NCI-H2171 (cell line): Measurements from ENCODE around the gene ACOT12.
"Not testable (repeated sequence)": the region's sequence is repeated elsewhere in the genome, so short reads cannot be mapped to it uniquely, and the experiment has no call there.

Experiments
- DNase-seq: peaks from one replicate; lab custom pipeline; 2025; lab: John Stamatoyannopoulos, UW

Gene ACOT12

DNA sequence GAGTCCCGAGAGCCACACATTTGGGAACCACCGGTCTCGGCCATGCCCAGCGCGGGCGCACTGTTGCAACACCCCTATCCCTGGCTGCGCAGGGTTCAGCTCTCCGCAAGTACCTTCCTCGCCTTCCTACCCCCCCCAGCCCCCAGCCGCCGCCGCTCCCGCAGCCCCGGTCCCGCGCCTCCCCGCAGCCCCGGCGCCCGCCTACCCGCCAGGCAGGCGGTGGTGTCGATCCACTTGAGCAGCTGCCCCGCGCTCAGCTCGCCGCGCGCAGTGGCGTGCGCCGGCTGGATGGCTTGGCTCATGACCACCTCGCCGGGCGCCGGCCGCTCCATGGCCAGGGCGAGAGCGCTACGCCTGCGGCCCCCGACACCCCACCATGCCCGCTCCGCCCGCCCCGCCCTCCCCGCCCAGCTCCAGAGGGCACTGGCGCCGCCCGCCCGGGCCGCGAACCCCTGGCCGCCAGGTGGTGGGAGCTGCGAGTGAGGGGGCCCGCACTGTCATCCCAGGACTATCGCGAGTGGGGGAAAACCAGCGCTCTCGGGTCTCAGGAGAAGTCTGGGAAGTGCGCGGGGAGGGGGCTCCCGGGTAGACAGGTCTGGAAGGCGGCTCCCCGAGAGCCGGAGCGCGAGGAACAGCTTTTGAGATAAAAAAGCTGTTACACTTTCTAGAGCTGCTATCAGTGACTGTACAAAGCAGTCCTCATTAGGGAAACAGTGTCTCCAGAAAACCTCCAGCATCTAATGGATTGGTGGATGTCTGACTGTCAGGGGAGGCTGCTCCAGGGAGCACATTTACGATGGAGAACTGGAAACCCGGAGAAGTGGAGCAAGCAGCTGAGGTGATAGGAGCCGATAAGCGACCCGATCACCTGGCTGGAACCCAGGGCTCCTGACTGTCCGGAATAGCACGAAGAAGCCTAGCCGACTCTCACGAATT is at the start of gene ACOT12:
ACOT12 (minus strand) TSS at position 352 of the 936 bp plus-strand sequence; CDS start at position 332, 20 bp downstream.
- DNase-seq = no peak

DNA sequence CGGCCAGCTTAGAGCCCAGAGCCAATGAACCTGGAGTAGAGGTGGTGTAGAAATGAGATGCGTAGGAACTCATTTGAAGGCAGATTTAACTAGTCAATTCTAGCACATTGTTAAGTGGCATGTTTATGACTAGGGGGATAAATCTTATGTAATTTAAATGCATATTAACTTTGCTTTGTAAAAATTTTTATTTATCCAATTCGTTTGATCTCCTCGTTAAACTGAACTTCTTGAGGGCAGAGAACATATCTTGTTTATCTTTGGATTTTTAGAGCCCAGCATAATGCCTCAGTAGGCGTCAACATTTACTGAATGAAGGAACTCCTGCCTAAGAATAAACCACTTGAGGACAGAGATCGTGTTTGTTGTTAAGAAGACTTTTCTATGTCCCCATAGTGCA is 41.1 kb upstream of the ACOT12 start:
- DNase-seq = no peak

DNA sequence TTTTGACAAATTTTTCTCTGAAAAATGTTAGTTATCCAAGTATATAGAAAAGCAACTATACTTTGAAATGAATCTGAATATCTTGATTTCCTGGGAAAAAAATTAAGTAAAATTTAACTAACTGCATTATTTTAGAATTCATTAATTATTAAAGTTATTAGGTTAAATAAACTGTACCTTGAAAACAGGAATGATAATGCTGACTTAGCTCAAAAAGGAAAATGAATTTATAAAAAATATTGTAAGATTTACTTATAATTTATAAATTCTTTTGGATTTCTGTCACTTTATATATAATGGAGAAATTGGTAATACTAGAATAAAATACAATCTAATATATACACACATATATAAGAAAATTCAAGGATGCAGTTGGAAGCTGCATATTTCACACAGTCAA is 36.1 kb upstream of the ACOT12 start:
- DNase-seq = no peak

DNA sequence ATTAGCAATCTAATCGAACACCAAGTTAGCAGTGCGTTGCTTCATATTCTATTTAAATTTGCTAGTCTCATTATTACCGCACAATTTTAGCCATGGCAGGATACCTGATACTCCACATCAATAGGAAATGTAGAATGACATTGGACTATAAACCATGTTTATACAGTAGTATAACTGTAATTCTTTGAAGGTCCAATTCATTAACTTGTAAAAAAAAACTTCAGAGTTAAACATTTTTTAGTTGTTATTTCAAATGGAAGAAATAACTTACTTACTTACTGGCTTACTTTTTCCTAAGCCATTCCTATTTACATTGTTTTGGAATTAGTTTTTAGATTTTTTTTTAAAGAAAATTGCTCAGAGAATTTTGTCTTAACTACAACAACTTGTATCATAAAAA is 35.4 kb upstream of the ACOT12 start:
- no peak for DNase-seq

DNA sequence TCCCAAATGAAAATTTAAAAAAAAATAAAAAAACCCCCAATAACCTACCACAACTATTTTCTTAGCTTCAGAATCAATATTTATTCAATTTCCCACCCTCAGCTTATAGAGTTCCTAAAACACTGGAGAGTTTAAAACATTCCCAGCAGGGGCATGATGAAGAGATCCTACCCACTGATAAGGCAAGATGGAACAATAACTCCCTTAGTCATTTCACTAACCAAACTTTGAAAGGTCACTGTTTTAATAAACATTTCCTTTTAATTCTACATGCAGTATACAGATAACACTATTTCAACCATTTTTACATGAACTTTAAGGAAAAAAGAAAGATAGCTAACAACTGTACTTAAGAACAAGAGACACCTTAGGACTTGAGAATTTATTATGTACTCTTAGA is 34.9 kb upstream of the ACOT12 start:
- DNase-seq = no peak

DNA sequence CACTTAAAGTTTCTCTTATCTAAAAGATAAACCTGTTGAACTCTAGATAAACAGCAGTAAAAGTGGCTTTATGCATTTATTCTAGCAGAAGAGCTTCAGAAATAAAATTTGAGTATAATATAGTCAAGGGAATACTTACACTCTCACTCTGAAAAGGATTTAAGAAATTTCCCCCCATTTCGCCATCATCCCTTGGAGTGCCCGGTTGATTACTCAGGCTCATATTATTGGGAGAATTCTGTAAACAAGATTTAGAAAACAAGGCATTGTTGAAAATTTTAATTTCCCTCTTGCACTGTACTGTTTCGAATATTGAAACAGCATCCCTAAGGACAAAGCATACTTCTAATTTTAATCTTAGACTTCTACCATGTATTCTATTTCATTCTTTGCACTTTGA is 34.5 kb upstream of the ACOT12 start:
- no peak for DNase-seq

DNA sequence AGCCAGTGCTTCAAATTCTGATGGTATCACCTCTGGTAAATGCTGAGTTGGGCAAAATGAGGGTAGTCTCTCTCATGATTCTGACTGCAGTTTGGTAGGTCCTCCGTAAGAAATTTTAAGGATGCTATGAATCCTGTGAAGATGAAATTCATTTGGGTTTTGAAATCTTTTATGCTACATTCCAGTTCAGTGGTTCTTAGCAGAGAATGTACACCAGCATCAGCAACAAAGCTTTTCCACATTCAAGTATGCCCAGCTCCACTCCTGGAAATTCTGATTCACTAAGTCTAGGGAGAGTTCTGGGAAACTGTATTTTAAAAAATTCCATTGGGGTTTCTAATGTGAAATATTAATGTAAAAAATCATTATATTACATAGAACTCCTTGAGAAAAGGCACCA is 33.6 kb upstream of the ACOT12 start:
- no peak for DNase-seq

DNA sequence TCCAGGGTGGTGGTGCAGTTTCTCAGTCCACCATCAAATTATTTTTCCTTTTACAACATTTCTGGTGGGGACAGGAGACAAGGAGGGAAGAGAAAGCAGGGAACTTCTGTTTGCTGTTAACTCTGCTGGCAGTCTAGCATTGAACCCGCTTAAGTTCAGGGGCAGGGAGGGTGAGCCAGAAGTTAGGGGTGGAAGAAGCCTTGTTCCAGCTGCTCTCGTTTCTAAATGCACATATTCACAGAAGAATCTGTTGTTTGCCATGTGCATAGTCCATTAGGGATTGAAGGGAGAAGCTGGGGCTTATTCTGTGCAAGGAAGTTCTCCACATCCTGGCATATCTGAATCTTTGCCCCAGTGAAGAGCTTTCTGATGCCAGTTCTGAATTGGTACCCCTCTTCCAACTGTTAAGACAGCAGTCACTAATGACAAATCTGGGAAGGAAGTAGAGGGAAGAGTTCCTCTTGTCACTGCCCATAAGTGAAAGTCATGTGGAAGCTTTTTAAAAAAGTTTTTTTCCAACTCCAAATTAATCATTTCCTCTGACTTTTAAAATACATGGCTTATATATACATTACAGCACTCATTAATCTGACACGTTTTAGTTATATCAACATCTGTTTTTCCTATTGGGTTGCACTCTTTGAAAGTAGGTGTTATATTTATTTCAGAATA is 32.6 kb upstream of the ACOT12 start:
- DNase-seq = no peak

DNA sequence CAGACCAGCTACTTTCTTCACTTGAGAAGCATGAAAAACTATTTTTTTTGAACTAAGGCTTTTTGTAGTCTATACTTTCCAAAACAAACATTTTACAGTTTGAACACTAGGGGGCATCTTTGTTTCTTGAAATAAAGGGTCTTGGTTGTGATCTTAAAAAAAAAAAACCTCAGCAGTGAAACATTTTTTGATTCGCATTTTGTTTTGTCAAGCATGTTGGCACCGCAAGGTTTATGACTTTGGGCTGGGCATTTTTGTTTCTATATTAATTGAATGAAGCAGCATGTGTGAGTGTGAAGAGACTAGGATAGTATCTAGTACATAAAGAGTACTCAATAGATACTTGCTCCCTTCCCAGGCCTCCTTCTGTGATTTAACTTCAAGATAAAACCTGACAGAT is 31.6 kb upstream of the ACOT12 start:
- DNase-seq = peak; percentile 16

DNA sequence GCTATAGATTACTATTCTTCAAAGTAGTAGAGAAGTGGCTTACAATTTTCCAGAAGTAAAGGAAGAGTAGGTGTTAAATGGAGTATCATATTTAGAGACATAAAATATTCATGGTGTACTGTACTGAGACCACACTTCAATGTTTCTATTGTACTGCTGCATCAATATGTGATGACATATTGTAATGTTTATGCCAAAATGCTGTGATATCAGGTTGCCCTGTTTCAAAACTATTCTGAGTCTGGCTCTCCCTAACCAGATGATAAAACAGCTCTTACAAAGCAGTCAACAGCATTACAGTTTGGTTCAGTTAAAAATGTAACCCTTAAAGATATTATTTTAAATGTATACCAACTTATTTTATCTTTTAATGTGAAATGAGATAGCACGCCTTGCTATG is 30.8 kb upstream of the ACOT12 start:
- no peak for DNase-seq

DNA sequence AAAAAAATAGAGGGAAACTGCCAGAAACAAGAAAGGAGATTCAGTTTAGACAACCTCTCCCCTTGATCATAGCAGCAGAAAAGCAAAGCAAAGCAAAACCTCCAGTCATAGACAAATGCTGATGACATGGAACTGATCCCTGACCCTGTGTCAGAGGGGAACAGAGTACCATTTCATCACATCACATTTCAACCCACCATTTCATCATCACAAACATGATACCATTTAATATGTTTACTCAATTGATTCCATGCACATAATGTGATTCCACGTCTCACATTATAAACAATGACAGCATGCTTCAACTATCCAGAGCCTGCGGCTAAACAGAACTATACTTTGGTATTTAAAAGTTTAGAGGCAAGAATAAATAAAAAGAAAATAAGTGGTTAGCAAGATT is 28.7 kb upstream of the ACOT12 start:
- no peak for DNase-seq

DNA sequence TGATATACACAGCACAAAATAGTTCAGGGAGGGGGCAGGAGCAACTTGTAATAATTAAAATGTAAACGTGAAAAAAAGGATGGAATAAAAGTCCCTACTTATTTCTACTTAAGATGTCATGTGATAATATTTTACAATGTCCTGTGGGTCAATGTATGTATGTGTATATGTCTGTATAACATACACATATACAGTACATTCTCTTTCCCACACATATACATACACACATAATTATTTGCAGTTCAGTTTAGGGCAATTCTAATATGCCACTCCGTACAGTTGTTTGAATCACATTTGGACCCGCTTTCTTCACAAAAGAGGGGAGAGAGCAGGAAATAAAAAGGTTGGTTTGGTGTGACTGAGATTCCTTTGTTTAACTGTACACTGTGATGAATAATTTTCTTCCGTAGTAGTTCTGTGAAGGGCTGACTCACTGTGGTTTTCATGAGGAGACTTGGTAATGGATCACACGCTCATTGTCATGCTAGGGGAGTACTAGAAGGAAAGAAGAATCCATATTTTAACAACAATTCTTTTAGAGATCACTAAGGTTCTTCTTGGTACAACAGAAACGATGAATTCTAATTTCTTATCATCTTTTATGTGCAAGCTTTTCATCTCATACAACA is 26.2 kb upstream of the ACOT12 start:
- no peak for DNase-seq

DNA sequence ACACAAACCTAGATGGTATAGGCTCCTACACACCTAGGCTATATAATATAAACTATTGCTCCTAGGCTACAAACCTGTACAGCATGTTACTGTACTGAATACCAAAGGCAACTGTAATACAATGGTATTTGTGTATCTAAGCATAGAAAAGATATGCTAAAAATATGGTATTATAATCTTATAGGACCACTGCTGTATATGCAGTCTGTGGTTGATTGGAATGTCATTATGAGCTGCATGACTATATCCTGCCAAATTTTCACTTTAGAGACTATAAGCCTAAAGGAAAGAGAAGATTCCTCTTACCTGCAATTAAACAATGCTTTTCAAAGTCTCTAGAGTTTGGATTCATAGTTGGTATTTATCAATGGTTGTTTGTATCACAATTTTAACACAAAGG is 24.7 kb upstream of the ACOT12 start:
- no peak for DNase-seq

DNA sequence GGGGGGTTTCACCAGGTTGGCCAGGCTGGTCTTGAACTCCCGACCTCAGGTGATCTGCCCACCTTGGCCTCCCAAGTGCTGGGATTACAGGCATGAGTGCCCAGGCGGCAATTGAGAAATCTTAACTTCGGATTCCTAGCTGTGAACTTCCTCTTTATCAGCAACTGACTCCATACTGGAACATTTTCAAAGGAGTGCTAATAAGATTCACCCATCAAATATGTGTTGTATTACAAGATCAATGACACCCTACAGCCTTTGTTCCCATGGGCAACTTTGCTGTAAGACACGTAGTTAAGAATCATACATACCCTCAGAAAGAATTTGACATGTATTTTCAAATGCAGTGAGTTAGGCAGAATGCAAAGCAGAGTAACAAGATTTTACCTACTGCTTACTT is 23.1 kb upstream of the ACOT12 start:
- DNase-seq = no peak

DNA sequence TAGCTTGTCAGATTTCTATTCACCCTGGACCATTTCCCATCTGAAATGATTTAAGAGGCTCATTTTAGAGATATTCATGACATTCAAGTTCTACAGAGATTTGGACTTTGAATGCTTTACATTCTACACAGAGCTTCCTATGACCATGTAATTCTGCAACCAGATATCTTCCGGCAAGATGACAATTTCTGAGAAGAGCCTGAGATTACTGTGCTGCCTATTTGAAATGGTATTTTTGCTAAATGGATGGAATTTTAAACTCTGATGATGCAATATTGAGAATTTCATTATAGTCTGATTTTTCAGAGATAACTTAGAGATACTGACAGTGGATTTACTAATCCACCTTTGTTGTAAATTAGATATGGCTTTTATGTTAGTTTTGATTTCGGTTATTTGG is 16.0 kb upstream of the ACOT12 start:
- DNase-seq = no peak

DNA sequence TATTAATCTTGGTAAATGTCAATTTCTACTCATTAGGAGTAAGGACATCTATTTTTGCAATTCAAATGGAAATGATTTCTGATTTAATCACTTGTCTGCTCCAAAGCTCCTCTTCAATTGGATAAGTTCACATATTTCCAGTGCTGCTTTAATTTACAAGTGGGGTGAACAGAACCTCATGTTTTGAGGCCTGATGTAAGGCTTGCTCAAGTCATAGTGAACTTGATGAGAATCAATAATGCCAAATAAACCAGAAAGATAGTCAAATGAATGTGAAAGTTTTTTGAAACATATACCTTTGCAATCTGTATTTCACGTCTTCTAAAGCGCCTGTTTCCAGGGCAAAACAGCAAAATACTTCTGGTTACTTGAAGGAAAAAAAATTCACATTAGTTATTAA is 15.4 kb upstream of the ACOT12 start:
- no peak for DNase-seq

DNA sequence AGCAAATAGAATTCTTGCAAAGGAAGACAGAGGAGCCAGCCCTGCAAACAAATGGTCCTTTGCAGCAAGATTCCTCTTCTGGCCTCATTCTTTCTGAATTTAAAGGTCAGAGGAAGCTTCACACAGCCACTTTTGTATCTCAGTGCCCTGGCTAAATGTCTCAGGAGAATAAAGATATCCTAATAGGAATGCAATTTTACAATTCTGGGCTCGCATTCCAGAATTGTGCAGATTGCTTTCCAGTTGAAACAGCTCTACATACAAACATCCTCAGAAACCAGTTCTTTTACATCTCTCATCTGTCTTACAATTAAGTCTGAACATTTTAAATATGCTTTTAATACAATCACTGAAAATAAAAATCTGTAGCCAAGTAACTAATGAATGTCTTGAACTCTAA is 14.6 kb upstream of the ACOT12 start:
- no peak for DNase-seq

DNA sequence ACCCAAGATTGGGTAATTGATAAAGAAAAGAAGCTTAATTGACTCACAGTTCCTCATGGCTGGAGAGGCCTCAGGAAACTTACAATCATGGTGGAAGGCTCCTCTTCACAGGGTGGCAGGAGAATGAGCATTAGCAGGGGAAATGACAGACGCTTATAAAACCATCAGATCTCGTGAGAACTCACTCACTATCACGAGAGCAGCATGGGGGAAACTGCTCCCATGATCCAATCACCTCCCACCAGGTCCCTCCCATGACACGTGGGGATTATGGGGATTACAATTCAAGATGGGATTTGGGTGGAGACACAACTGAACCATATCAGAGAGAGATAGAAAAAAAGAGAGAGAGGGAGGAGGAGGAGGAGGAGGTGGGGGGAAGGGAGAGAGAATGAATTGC is 13.9 kb upstream of the ACOT12 start:
- not testable (repeated sequence) for DNase-seq

DNA sequence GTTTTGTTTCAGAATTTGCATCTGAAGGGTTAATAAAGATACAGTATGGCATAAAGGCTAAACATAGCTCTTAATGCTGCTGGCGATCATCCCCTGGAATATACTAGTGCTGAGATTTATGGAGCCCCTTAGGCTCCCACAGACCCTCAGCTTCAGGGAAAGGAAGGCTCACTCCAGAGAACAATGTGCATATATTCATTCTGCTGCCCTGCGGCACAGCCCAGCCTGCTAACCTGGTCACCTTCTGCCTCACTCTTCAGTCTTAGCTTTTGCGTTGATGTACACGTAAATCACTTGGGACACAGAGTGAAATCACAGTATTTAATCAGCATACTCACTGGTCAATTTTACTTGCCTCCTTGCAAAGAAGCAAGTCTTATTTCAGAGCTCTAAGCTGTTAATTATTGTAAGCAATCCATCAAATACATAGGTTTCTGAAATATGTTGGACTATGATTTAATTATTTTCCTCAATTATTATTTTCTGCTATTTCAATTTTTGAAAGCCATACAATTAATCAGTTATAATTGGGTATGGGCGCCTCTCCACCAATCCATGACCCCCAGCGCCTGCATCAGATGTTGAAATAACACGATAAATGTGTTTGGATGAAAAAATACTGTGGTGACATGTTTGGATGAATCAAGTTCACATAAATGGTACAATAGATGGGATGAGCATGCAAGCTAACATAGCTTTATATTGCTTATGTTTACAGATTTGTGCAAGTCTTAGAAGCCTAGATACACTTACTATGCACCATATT is 11.4 kb upstream of the ACOT12 start:
- DNase-seq = no peak

DNA sequence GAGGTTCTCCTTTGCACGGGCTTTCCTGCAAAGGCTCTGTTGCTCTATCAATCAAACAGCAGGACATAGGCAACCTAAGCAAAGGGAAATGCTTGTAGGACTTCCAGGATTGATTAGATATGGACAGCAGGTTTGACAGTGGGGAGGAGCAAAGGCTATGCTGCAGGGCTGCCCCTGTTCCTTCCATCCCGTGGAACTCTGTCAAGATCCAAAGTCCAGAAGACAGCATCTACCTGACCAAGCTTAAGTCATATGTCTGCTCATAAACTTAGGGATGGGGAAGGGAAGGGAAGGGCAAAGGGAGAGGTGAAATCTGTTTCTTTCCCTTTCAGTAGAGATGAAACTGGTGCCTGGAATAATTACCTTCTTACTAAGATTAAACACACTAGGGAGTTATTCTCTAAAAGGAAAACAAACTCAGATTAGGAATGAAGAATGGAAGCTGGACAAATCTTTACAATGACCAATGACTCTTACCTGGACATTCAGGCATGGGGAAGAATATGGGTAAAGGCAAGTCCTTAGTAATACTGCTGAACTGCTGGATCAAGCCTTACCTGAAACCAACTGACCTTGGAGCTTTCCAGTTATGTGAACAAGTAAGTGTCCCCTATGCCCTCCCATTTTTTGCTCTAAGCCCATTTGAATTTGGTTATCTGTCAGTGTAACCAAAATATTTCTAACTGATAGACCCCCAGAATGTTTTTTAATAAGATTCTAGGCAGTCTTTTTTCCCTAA is 8.4 kb upstream of the ACOT12 start:
- DNase-seq = no peak

DNA sequence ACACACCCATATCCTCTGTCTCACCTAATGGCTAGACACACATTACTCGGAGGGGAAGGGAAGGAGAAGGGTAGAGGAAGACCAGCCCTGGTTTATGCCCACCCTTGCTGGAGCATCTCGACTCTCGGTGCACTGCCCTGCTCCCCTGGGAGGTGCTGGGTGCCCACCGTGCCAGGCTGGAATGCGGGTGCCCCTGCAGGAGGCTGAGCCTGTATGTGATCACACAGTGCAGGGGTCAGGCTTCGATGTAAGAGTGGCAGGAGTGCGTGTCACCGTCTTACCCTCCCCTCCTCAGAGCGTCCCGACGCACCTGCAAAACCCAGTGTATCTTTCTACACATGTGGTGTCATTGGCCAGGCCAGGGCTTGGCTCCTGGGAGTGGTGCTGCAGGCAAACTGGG is 7.3 kb upstream of the ACOT12 start:
- DNase-seq = no peak

DNA sequence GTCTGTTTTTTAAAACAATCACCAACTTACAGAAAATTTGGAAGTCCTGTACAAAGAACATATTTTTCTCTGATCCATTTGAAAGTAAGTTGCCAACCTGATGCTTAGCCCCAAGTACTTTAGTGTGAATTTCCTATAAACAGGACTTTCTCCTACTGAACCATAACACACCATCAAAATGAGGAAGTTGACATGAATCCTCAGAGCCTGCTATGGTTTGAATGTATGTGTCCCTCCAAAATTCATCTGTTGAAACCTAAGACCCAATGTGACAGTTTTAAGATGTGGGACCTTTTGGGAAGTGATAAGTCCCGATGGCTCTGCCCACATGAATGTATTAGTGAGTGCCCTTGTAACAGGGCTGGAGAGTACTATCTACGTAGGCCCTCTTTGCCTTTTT is 6.4 kb upstream of the ACOT12 start:
- DNase-seq = no peak
